WI38 (cell line): ENCODE results near the gene COQ8A.
A peak's percentile ranks its signal among the peaks of the same experiment; 100 is the strongest.

ENCODE experiments used
- H3K4me3 ChIP-seq: 2 replicates; pipeline ENCODE4 v1.5.1; 2011; ENCODE audit warnings: low read depth, mild to moderate bottlenecking, control low read depth, low read length
- CTCF ChIP-seq: IDR thresholded peaks from 2 replicates; pipeline ENCODE4 v1.5.1; 2012; ENCODE audit warnings: low read depth, mild to moderate bottlenecking, control low read depth, low read length

COQ8A gene

GRCh38 chr1:226908419-226908818, 31.7 kb upstream of the COQ8A start:
- H3K4me3 ChIP-seq: no peak overlapping the region
- TF ChIP-seq CTCF: no peak

GRCh38 chr1:226908913-226909312, 31.2 kb upstream of the COQ8A start:
- no peak overlapping the region for H3K4me3 ChIP-seq
- TF ChIP-seq CTCF: no peak

- peak; percentile 20; the same call in 1 of the 2 replicates for TF ChIP-seq CTCF
- no peak overlapping the region for H3K4me3 ChIP-seq
Observed at GRCh38 chr1:226912587-226913176, 27.4 kb upstream of the COQ8A start.

- TF ChIP-seq CTCF: no peak
Observed at GRCh38 chr1:226915672-226915995, 24.5 kb upstream of the COQ8A start.

GRCh38 chr1:226916497-226916896, 23.6 kb upstream of the COQ8A start:
- no peak overlapping the region for H3K4me3 ChIP-seq
- no peak for TF ChIP-seq CTCF

More at GRCh38 chr1:226915672-226915995, 24.5 kb upstream of the COQ8A start:
- no peak overlapping the region for H3K4me3 ChIP-seq

- no peak for TF ChIP-seq CTCF
- no peak overlapping the region for H3K4me3 ChIP-seq
Observed at GRCh38 chr1:226919587-226919986, 20.5 kb upstream of the COQ8A start.

GRCh38 chr1:226919995-226920394, 20.1 kb upstream of the COQ8A start:
- H3K4me3 ChIP-seq: no peak overlapping the region
- TF ChIP-seq CTCF: no peak
